ENCODE results near the gene KYAT1. TPM values are rescaled to one million over a fixed set of nuclear protein-coding genes. Genes with fewer than 3 reads are reported as not detected.

KYAT1 gene
- total RNA-seq, 1 donor from 2014 or later: 12.1 TPM

DNA sequence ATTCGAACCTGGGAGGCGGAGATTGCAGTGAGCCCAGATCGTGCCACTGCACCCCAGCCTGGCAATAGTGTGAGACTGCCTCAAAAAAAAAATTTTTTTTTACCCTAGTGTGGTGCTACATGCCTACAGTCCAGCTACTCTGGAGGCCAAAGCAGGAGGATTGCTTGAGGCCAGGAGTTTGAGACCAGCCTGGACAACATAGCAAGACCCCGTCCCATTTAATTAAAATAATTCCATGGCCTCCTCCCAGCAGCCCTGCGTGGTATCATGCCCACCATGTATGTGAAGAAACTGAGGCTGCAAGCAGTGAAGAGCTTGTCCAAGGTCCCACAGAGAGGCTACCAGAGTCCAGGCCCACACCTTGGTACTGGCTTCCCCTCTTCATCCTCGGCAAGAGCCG is 19.6 kb upstream of the KYAT1 start:
- Histone ChIP-seq H3K36me3 (peaks cover 24% of the 10 kb centered on the region), H3K9me3 (replicated peaks) (no peaks in the 10 kb centered on the region), H3K4me1 (peaks cover 75% of the 10 kb centered on the region), H3K27me3 (ENCODE audit: low read depth) (no peaks in the 10 kb centered on the region), H3K4me3 (no peak overlapping the region), H3K27ac (replicated peaks) (peak overlapping the region; percentile 82)
- DNase-seq: no peak
- intact Hi-C loops (cut with micrococcal nuclease): no loop called here
- TF ChIP-seq, protein P1, sequence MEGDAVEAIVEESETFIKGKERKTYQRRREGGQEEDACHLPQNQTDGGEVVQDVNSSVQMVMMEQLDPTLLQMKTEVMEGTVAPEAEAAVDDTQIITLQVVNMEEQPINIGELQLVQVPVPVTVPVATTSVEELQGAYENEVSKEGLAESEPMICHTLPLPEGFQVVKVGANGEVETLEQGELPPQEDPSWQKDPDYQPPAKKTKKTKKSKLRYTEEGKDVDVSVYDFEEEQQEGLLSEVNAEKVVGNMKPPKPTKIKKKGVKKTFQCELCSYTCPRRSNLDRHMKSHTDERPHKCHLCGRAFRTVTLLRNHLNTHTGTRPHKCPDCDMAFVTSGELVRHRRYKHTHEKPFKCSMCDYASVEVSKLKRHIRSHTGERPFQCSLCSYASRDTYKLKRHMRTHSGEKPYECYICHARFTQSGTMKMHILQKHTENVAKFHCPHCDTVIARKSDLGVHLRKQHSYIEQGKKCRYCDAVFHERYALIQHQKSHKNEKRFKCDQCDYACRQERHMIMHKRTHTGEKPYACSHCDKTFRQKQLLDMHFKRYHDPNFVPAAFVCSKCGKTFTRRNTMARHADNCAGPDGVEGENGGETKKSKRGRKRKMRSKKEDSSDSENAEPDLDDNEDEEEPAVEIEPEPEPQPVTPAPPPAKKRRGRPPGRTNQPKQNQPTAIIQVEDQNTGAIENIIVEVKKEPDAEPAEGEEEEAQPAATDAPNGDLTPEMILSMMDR (IDR thresholded peaks at IDR 0.05; ENCODE audit: borderline replicate concordance): no peak

DNA sequence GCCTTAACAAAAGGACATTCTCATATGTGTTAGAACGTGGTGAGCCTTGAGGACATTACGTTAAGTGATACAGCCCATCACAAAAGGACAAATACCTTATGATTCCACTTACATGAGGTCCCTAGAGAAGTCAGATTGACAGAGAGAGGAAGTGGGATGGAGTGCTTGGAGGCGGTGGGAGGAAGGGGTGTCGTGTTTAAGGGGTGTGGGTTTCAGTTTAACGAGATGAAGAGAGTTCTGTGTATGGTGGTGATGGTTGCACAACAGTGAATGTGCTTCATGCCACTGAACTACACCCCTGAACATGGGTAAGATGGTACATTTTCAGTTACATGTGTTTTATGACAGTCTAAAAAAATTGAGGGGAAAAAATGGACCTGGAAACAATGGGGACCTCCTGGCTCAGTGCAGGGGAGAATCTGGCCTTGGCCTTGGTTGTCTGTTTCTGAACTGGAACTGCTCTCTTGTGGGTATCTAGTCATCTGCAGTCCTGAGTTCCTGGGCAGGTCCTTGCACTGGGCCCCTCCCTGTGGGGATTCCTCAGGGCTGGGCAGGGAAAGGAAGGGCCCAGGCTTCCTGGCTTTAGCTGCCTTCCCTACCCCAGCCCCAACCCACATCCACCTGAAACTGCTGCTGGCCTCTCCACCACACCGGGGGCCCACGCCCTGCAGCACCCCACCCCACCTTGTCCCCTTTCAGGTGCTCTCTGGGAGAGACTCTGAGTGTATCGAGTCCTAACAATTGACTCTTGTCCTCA is 18.0 kb upstream of the KYAT1 start:
- Histone ChIP-seq H3K27me3 (ENCODE audit: low read depth) (no peaks in the 10 kb centered on the region), H3K27ac (replicated peaks) (peak overlapping the region; percentile 82), H3K4me3 (no peak overlapping the region), H3K4me1 (peaks cover 81% of the 10 kb centered on the region), H3K9me3 (replicated peaks) (no peaks in the 10 kb centered on the region), H3K36me3 (peaks cover 40% of the 10 kb centered on the region)
- TF ChIP-seq, protein P1 (IDR thresholded peaks at IDR 0.05; ENCODE audit: borderline replicate concordance): no peak
- intact Hi-C loops (cut with micrococcal nuclease): no loop called here
- DNase-seq: no peak

DNA sequence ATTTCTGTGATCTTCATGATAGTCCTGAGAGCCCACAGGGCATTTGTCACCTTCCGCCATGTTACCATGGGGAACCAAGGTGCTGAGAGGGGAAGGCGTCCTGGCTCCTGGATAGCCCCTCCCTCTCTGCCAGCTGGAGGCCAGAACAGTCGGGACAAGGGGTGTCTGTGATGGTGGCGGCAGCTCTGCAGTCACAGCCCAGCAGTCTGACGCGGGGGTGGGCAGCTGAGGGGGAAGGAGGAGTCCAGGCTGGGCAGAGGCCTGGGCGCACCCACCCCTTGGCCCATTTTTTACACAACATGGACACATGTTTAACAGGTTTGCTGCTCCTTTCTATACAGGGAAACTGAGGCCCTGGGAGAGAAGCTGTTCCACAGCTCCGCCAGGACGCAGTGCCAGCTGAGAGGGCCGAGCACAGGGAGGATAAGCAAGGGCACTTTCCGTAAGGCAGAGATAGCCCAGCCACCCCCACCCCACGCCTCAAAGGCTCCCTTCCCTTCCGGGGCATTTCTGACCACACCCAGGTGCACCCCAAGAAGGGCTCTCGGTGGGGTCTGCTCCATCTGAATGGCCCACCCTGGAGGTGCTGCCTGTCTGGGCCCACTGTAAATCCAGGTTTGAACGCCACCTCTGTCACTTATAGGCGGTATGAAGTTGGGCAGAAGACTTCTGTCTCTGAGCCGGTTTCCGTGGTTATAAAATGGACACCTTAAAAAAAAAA is 17.3 kb upstream of the KYAT1 start:
- DNase-seq: no peak
- intact Hi-C loops (cut with micrococcal nuclease): no loop called here
- TF ChIP-seq, protein P1 (IDR thresholded peaks at IDR 0.05; ENCODE audit: borderline replicate concordance): no peak
- Histone ChIP-seq H3K27me3 (ENCODE audit: low read depth) (no peaks in the 10 kb centered on the region), H3K9me3 (replicated peaks) (no peaks in the 10 kb centered on the region), H3K4me1 (peaks cover 80% of the 10 kb centered on the region), H3K36me3 (peaks cover 41% of the 10 kb centered on the region), H3K4me3 (no peak overlapping the region), H3K27ac (replicated peaks) (peak overlapping the region; percentile 82)

DNA sequence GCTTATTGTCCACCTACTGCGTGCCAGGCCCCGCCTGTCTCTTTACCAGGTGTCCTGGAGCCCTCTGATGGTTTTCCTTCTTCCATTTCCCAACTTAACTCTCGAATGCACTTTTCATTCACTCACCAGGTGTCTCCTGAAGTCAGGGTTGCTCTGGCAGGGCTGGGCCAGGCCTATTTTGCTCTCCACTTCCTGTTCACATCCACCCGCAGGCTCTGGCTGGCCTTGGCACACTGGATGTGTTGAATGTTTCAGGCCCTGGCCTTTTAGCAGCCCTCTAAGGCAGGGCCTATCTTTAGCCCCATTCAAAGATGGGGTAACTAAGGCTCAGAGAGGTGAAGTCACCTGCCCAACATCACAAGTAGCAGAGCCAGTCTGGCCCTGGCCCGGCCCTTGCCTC is 16.6 kb upstream of the KYAT1 start:
- no peak overlapping the region for H3K4me3 ChIP-seq
- peaks cover 47% of the 10 kb centered on the region for H3K36me3 ChIP-seq
- H3K4me1 ChIP-seq: peaks cover 81% of the 10 kb centered on the region
- TF ChIP-seq, protein P1 (IDR thresholded peaks at IDR 0.05; ENCODE audit: borderline replicate concordance): no peak
- no peak for DNase-seq
- H3K27ac ChIP-seq (replicated peaks): peak overlapping the region; percentile 82
- intact Hi-C loops (cut with micrococcal nuclease): no loop called here
- H3K27me3 ChIP-seq (ENCODE audit: low read depth): no peaks in the 10 kb centered on the region
- H3K9me3 ChIP-seq (replicated peaks): no peaks in the 10 kb centered on the region

DNA sequence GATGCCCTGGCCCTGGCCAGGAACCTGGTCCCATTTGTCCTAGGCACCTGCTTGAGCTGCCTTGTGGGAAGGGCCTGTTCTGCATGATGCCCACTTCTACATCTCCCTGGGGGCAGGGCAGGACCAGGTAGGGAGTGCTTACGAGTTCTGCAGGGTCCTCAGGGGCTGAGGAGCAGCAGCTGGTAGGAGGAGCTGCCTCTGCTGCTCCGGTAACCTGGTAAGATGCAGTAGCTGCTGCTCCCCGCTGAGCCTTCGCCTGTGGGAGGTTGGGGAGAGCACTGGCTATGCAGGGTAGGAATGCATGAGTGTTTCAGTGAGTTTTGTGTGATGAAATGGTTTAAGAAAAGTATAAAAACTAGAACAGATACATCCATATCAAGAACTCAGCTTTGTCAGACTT is 13.8 kb upstream of the KYAT1 start:
- H3K4me3 ChIP-seq: no peak overlapping the region
- TF ChIP-seq, protein P1 (IDR thresholded peaks at IDR 0.05; ENCODE audit: borderline replicate concordance): no peak
- intact Hi-C loops (cut with micrococcal nuclease): no loop called here
- H3K27ac ChIP-seq (replicated peaks): peak overlapping the region; percentile 41
- H3K27me3 ChIP-seq (ENCODE audit: low read depth): no peaks in the 10 kb centered on the region
- H3K36me3 ChIP-seq: peaks cover 48% of the 10 kb centered on the region
- H3K9me3 ChIP-seq (replicated peaks): no peaks in the 10 kb centered on the region
- no peak for DNase-seq
- peaks cover 81% of the 10 kb centered on the region for H3K4me1 ChIP-seq

Measured in left ventricle myocardium inferior (tissue), 1 donor.